Lower leg skin (tissue), 3 donors: ENCODE measurements around the gene RBM3.

Experiments used
- CTCF ChIP-seq, 3 donors: fragments of 450-650 bp; IDR thresholded peaks; one replicate each; pipeline ENCODE4 v1.5.1; 2016; ENCODE audit warnings: antibody characterized with exemption in 3 of 3, mild to moderate bottlenecking in 3 of 3, moderate library complexity in 2 of 3
- POLR2A ChIP-seq, 2 donors: fragments of 450-650 bp; IDR thresholded peaks; one replicate each; pipeline ENCODE4 v1.6.1; 2016 to 2017; ENCODE audit warnings: antibody characterized with exemption in 2 of 2, mild to moderate bottlenecking in 1 of 2, moderate library complexity in 1 of 2

GRCh38 chrX:48613502-48614160 lies 39.3 kb downstream of the RBM3 start:
- TF ChIP-seq CTCF (IDR thresholded peaks at IDR 0.05) (no peak), POLR2A (IDR thresholded peaks at IDR 0.05) (no peak)
